NCI-H82 treated with DMSO at 0.1 percent for 48 hours (cell line): Measurements from ENCODE around the gene NHLRC2.
A peak's percentile ranks its signal among the peaks of the same experiment; 100 is the strongest.
"Not testable (repeated sequence)": the region's sequence is repeated elsewhere in the genome, so short reads cannot be mapped to it uniquely, and the experiment has no call there.

Experiments
- DNase-seq: peaks from one replicate; lab custom pipeline; 2025; ENCODE audit not compliant: unreplicated experiment; lab: John Stamatoyannopoulos, UW

NHLRC2 gene

DNA sequence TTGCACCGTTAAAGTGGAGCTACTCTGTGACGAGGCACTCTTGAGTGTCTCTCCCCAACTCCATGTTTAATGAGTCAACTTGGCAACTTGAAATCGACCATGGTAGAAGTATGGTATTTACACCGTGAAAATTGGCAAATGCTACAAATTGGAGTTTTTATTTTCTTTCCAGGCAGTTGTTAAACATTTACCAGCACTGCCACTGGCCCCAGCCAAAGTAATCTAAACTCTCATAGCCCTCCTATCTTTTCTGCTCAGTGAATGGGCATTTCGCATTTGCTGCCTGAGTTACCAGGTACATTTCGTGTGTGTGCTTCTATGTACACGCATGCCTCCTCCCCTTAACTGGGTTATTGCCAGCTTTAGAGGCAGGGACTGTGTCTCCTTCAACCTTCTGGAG lies 83.3 kb downstream of the NHLRC2 start:
- no peak for DNase-seq

DNA sequence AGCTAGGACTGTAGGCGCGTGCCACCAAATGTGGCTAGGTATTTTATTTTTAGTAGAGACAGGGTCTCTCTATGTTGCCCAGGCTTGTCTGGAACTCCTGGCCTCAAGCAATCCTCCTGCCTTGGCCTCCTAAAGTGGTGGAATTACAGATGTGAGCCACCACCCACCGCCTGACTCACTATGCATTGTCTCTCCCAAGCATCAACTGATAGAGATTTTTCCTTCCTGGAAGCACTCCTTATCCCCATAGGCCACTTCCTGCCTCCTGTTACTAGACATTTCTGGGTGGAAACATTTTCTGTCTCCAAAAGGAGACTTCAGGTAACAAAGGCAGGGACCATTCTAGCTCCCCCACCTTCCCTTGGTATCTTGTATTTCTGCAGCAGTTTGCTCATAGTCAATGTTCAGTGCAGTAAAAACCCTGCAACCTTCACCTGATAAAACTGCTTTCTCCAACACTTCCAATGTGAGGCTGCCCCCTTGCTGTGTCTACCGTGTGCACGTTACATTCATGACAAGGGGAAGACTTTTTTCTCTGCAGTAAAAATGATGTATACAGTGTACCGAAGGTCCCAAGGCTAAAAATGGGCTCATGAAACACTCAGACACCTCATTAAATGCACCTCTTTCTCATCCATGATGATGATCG lies 84.9 kb downstream of the NHLRC2 start:
- DNase-seq = no peak

DNA sequence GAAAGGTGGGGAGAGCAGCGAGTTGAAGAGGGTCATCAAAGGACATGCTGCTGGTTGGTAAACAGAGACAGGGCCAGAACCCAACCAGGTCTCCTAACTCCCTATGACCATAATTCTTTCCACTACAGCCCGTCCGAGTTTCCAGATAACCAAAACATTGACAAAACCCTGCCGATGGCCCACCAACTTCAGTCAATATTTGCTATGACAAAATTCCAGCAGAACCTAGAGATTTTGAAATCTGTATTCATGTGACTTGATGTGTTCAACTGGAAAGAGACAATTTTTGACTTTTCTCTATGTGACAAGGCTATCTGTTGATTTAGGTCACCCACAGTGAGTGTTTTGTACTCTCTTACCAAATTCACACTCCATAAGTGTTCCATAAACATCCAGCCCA lies 86.7 kb downstream of the NHLRC2 start:
- DNase-seq = no peak

- not testable (repeated sequence) for DNase-seq
These were observed 88.7 kb downstream of the NHLRC2 start for GRCh38 chr10:113943196-113943595.

DNA sequence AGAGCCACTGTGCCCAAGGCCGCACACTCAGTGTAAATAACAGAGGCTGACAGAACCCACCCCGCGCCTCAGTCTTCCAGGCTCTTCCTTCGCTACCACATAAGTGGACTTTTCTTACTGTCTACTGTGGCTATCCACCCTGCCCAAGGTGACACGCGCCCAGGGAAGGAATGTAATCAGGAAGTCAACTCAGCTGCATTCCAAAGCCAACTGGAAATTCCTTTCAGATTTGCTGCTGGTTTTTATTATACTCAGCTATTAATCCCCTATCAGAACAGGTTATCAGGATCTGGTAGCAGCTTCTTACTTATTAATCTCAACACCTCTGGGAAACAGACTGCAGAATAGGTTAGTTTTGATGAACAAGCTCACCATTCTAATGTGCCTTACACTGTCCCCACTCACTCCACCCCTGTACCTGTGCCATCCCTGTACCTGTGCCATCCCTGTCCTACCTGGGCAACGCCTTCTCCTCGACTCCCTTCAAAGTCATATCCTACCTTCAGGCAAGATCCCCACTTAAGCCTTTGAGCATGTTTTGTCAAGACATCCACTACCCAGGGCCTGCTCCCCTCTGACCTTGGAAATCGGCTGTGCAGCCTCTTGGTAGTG lies 90.7 kb downstream of the NHLRC2 start:
- DNase-seq = no peak

DNA sequence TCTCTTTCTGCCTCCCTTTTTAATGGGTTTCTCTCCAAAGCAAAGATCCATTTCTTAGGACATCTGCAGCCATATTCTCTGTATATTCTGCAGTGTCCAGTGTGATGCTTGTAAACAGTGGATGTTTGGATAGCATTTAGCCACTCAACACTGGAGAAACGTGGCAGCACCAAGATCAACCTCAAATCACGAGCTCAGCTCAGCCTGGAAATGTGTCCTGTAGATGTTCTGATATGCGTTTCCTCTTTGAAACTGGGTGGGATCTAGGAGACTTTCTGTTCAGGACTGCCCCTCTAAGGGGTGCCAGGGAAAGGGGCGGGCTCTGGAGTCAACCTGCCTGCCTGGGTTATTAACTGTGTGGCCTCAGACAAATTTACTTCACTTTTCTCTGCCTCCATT lies 91.2 kb downstream of the NHLRC2 start:
- no peak for DNase-seq

- no peak for DNase-seq
These were observed 93.0 kb downstream of the NHLRC2 start for GRCh38 chr10:113947184-113948041.

DNA sequence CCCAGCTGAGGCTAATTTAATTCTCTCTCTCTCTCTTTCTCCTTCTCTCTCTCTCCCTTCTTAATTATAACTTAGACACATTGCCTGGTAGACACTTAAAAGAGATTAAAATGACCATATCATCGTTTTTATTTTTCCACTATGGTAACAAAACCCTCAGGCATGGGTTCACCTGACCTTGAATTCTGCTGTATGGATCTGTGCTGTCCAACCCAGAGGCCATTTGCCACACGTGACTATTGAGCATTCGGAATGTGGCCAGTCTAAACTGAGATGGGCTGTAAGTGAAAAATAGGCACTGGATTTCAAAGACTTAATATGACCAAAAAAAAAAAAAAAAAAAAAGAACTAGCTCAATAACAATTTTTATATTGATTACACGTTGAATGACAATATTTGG lies 93.6 kb downstream of the NHLRC2 start:
- DNase-seq = no peak

DNA sequence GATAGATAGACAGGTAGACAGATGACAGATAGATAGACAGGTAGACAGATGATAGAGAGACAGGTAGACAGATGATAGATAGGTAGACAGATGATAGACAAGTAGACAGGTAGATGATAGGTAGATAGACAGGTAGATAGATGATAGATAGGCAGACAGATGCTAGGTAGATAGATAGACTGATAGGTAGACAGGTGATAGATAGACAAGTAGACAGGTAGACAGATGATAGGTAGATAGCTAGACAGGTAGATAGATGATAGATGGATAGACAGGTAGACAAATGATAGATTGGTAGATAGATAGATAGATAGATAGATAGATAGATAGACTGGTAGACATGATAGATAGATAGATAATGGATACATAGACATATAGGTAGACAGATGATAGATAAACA lies 95.8 kb downstream of the NHLRC2 start:
- no peak for DNase-seq

DNA sequence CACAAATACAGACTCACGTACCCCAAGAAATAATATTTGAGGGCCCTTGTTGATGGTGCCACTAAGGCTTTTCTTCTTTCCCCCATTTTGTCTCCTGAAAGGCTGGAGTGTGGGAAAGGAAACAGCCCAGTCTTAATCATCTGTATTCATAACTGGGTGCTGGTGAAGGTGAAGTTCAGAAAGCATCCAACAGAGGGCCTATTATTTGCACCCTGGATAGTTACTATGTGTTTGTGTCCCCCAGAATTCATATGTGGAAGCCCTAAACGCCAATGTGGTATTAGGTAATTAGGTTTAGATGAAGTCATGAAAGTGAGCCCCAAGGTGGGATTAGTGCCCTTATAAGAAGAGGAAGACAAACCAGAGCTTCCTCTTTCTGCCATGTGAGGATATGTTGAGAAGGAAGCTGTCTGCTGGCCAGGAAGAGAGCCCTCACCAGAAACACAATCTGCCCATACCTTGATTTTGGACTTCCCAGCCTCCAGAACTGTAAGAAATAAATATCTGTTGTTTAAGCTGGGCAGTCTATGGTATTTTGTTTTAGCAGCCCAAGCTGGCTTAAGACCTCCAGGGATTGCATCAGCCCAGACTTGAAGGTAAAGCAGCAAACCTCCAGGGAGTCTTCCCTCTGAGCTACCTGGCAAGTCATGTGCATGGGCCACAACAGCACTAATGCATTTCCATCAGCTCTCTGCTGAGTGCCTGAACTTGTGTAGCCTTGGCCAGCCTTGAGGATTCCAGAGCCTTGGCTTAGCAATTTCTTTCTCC lies 99.2 kb downstream of the NHLRC2 start:
- DNase-seq = no peak

GRCh38 chr10:113954409-113954808 lies 99.9 kb downstream of the NHLRC2 start:
- DNase-seq = no peak

DNA sequence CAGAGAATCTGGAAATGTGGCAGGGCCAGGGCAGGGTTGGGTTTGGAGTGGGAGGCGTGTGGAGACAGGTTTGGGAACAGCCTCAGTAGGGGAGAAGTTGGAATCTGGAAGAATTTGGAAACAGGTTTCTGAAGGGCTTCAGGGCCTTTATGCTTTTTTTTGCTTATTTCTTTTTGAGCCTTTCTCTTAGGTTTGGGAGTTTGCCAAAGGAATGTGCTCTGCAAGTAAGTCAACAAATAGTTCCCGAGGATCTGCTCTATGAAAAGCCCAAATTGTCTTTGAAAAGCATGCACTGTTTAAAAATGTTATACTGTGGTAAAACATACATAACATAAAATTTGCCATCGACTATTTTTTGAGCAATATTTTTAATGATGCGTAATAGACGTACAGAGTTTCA lies 102.6 kb downstream of the NHLRC2 start:
- no peak for DNase-seq

- no peak for DNase-seq
These were observed 104.3 kb downstream of the NHLRC2 start for GRCh38 chr10:113958631-113959382.

GRCh38 chr10:113959383-113959760 lies 104.9 kb downstream of the NHLRC2 start:
- DNase-seq = no peak

DNA sequence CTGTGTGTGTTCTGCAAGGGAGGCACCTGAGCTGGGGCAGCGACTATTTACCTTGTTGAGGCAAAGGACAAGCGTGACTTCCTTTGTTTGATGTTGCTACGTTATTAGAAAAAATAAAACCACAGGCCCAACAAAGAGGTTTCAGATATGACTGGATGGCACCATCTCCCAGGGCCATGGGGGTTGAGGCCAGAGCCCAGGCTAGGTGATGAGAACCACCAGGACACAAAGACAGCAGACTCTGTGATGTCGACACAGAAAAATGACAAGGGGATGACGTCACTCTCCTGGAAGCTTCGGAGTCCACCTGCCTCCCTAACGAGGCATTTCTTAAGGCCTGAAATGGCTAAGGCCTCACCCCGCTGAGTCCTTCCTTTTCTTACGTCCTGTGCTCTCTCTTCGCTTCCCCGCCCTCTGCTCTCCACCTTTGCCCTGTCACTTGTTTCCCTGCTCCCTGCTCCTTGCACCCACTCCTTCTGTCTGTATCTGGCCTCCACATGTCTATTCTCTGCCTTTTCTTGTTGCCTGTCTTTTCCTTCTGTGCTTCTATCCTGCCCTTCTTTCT lies 106.2 kb downstream of the NHLRC2 start:
- DNase-seq = no peak

DNA sequence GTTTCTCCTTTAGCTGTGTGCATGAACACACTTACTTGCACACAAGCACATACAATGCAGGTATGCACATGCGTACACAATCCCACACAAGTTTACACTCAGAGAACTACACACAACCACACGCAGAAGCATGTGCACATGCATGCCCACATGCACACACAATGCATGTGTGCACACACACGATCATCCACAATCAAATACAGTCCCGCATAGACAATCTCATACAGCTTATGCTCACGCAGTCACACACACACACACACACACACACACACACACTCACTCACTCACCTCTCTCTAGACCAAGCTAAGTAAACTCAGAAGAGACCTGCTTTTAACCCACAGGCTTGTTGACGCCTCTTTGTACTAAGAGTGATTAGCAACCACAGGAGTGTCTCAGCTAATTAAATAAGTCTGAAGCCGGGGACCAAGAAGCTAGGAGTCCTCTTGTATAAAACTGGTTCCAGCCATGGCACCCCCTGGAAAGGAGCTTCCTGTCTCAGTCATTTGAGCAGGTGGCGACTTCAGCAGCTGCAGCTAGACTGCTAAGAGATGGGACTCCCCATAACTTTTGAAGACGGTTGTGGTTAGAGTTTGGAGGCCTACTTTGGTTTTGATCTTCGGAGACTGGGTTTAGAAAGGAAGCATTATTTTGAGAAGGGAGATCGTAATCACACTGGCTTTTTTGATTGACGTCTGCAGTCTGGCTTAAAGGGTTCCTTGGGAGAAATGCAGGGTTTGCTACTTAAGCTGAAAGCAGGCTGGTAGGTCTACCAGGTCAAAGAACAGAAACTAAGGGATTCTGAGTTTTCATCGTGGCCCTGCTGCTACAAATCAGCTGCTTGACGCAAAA lies 106.9 kb downstream of the NHLRC2 start:
- DNase-seq = peak; percentile 5

- DNase-seq = no peak
These were observed 110.6 kb downstream of the NHLRC2 start for GRCh38 chr10:113965077-113965476.

DNA sequence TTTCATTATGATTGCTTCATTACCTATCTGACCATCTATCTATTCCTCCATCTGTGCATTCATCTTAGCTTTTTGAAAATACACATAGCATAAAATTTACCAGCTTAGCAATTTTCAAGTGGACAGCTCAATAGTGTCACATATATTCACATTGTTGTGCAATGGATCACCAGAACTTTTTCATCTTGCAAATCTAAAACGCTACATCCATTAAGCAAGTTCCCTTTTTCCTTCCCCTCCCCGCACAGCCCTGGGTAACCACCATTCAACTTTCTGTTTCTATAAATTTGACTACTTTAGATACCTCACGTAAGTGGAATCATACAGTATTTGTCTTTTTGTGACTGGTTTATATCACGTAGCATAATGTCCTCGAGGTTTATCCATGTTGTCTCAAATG lies 111.2 kb downstream of the NHLRC2 start:
- DNase-seq = no peak
